Upper lobe of left lung (tissue), 6 donors: ENCODE data around the gene LINGO1. TPM values are rescaled to one million over a fixed set of nuclear protein-coding genes. Genes with fewer than 3 reads are reported as not detected.

Experiments used
- ATAC-seq, 2 donors: fragments of 200-7000 bp; cut with Tn5 transposase; one replicate each; pipeline ENCODE4 v1.9.1; 2022; ENCODE audit warnings: mild to moderate bottlenecking in 2 of 2, moderate library complexity in 2 of 2; ENCODE audit not compliant: low FRiP score in 2 of 2
- DNase-seq, 2 donors: peaks; one replicate each; pipeline ENCODE4 v3.0.0-alpha.2; 2019 to 2020
- H3K27ac ChIP-seq, 4 donors: fragments of 200-600 bp; sonication (generic); one replicate each; pipeline ENCODE4 v1.5.1; 2016 to 2019
- H3K27me3 ChIP-seq, 4 donors: fragments of 200-600 bp; sonication (generic); one replicate each; pipeline ENCODE4 v1.5.1; 2017 to 2019
- H3K36me3 ChIP-seq, 4 donors: fragments of 200-600 bp; sonication (generic); one replicate each; pipeline ENCODE4 v1.5.1; 2016 to 2019
- H3K4me1 ChIP-seq, 4 donors: fragments of 200-600 bp; sonication (generic); one replicate each; pipeline ENCODE4 v1.5.1; 2018 to 2019
- H3K4me3 ChIP-seq, 4 donors: fragments of 200-600 bp; sonication (generic); one replicate each; pipeline ENCODE4 v1.5.1; 2017 to 2019; ENCODE audit warnings: mild to moderate bottlenecking in 2 of 4, moderate library complexity in 1 of 4
- H3K9me3 ChIP-seq, 4 donors: fragments of 200-600 bp; sonication (generic); one replicate each; pipeline ENCODE4 v1.5.1; 2018 to 2019
- EP300 ChIP-seq, 4 donors: sonication (generic); formaldehyde crosslinking; IDR thresholded peaks; one replicate each; pipeline ENCODE4 v1.5.1; 2017; ENCODE audit warnings: antibody characterized with exemption in 4 of 4, control low read depth in 2 of 4
- POLR2A ChIP-seq, 4 donors: fragments of 450-650 bp; IDR thresholded peaks; one replicate each; pipeline ENCODE4 v1.5.1; 2016 to 2017; ENCODE audit warnings: antibody characterized with exemption in 4 of 4, mild to moderate bottlenecking in 2 of 4
- POLR2AphosphoS5 ChIP-seq, 2 donors: sonication (generic); formaldehyde crosslinking; IDR thresholded peaks; one replicate each; pipeline ENCODE4 v1.5.1; 2017; ENCODE audit warnings: antibody characterized with exemption in 2 of 2
- WGBS, 2 donors: methylation state at CpG; one replicate each; pipeline ENCODE4 v1.1.5; 2017 to 2018; 5-methylcytosine and 5-hydroxymethylcytosine counted together
- total RNA-seq, 6 donors: library from RNA; depleted of rRNA in 4 of 6; stranded (reverse); fragments of >200 nt in 4 of 6; gene quantifications; one replicate each; pipeline versions ENCODE4 v1.1.0 to v1.2.1, GENCODE V29; 2016 to 2021
- TF ChIP-seq, protein P1 (sequence below), 6 experiments: fragments of 450-650 bp in 4 of 6; fragments of 200-600 bp in 2 of 6; sonication (generic) in 2 of 6; IDR thresholded peaks; one replicate each; pipeline ENCODE4 v1.5.1; 2016 to 2019; ENCODE audit warnings: antibody characterized with exemption in 6 of 6
- donor health status: DM: no; HTN: no; CAD: no; lungs with moderate emphysema.
- donor health status: DM: no; HTN: yes; CAD: no; lungs with severe emphysema.

Gene LINGO1
- total RNA-seq, 6 donors from 2014 or later = 0.15 to 0.84 (median 0.43) TPM; not detected in 2

DNA sequence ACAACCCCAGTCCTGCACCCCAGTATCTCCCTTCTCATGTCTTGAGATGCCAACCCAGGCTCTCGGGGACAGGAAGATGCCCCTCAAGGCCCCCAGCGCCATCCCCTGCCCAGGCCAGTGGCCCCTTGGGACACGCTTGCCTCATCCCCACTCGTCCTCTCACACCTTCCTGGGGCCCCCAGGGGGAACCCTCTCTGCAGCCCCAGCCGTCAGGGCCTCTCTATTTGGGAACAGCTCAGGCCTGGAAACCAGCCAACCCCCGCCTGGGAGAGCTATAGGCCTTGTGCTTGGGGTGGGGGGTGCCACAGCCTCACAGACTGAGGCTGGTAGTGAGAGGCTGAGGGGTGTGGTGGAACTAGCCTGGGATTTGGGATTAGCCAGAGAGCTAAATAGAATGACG is 7.8 kb downstream of the LINGO1 start:
- peak in 1 of 2 donors; percentile 43 for DNase-seq

DNA sequence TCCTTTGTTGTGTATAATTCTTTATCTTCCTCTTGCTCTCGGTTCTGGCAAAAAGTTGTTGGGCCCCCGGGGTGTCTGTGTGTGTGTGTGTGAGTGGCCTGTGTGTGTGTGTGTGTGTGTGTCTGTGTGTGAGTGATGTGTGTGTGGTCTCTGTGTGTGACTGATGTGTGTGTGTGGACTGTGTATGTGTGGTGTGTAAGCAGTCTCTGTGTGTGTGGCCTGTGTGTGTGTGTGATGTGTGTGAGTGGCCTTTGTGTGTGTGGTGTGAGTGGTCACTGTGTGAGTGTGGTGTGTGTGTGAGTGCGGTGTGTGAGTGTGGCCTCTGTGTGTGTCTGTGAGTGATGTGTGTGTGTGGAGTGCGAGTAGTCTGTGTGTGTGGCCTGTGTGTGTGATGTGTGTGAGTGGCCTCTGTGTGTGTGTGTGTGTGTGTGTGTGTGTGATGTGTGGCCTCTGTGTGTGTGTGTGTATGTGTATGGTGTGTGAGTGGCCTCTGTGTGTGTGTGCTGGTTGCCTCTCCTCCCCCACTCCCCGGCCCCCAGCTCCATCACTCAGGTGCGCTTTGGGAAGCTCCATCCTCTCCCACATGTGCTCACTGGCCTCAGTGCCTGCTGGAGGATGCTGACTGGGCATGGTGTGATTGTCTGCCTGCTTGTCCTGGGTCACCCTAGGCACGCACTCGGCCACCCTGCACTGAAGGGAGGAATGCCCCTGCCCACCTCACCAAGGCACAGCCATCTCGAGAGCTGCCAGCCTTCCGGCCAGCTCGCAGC is 8.8 kb downstream of the LINGO1 start:
- DNase-seq = no peak
- WGBS, 2 donors = 81 to 85% methylated on average over 8 to 11 of the region's 11 CpGs

More for the DNA sequence above, 7.8 kb downstream of the LINGO1 start:
- Histone ChIP-seq H3K36me3 (no peaks in the 10 kb centered on the region), H3K4me1 (peaks cover 0 to 4% (median 2%) of the 10 kb centered on the region in 4 donors), H3K27me3 (peaks cover 0 to 3% (median 0%) of the 10 kb centered on the region in 4 donors), H3K27ac (no peak overlapping the region), H3K4me3 (no peak overlapping the region), H3K9me3 (no peaks in the 10 kb centered on the region)
- TF ChIP-seq POLR2AphosphoS5 (IDR thresholded peaks at IDR 0.05) = no peak
- TF ChIP-seq, protein P1, sequence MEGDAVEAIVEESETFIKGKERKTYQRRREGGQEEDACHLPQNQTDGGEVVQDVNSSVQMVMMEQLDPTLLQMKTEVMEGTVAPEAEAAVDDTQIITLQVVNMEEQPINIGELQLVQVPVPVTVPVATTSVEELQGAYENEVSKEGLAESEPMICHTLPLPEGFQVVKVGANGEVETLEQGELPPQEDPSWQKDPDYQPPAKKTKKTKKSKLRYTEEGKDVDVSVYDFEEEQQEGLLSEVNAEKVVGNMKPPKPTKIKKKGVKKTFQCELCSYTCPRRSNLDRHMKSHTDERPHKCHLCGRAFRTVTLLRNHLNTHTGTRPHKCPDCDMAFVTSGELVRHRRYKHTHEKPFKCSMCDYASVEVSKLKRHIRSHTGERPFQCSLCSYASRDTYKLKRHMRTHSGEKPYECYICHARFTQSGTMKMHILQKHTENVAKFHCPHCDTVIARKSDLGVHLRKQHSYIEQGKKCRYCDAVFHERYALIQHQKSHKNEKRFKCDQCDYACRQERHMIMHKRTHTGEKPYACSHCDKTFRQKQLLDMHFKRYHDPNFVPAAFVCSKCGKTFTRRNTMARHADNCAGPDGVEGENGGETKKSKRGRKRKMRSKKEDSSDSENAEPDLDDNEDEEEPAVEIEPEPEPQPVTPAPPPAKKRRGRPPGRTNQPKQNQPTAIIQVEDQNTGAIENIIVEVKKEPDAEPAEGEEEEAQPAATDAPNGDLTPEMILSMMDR (IDR thresholded peaks at IDR 0.05) = no peak
- TF ChIP-seq EP300 (IDR thresholded peaks at IDR 0.05) = no peak
- TF ChIP-seq POLR2A (IDR thresholded peaks at IDR 0.05) = no peak
- 70 to 83% methylated on average over 2 to 7 of the region's 7 CpGs for WGBS, 2 donors
- ATAC-seq = no peak

DNA sequence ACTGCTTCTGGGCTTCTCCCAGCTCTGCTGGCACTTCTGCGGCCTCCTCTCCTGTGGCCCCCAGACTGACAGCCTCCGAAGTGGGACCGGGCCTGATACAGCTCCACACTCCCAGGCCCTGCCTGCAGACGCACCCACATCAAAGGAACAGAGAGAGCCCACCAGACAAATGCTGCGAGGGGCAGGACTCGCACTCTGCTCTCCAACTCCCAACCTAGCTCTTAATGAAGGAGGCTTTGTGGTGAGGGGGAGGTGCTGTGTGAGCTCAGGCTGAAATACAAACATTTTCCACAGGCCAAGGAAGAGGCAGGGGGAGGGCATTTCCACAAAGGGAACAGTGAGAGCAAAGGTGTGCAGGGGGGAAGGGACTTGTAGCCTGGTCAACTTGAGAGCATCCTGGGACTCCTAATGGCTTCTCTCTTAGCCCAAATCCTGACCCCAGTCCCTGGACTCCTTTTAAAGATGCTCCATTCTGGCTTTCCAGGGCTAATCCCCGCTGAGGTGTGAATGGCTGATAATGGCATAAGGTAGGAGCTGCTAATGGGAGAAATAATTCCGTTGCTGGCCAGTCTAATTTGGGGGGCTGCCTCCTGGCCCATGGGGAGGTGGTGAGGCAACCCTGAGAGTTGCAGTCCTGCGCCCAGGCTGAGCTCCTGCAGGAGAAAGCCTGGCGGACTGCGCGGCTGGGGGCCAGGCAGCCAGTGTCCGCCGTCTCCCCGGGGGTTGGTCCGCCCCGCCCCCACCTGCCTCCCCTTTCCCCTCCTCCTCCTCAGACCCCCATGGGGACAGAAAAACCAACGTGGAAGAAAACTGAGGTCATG is 9.6 kb downstream of the LINGO1 start:
- no peaks in the 10 kb centered on the region for H3K9me3 ChIP-seq
- no peak for DNase-seq
- H3K36me3 ChIP-seq = no peaks in the 10 kb centered on the region
- H3K27me3 ChIP-seq = no peaks in the 10 kb centered on the region
- H3K27ac ChIP-seq = no peak overlapping the region
- TF ChIP-seq POLR2AphosphoS5 (IDR thresholded peaks at IDR 0.05) (no peak), POLR2A (IDR thresholded peaks at IDR 0.05) (no peak), EP300 (IDR thresholded peaks at IDR 0.05) (no peak)
- TF ChIP-seq, protein P1 (IDR thresholded peaks at IDR 0.05) = no peak
- H3K4me1 ChIP-seq = peaks cover 0 to 4% (median 2%) of the 10 kb centered on the region in 4 donors
- no peak overlapping the region for H3K4me3 ChIP-seq
- 70 to 72% methylated on average over 10 to 14 of the region's 18 CpGs for WGBS, 2 donors
- no peak for ATAC-seq

More for the DNA sequence above, 8.8 kb downstream of the LINGO1 start:
- H3K4me3 ChIP-seq = no peak overlapping the region
- H3K4me1 ChIP-seq = peaks cover 0 to 4% (median 2%) of the 10 kb centered on the region in 4 donors
- no peak for ATAC-seq
- no peaks in the 10 kb centered on the region for H3K36me3 ChIP-seq
- H3K27ac ChIP-seq = no peak overlapping the region
- H3K27me3 ChIP-seq = no peaks in the 10 kb centered on the region
- TF ChIP-seq EP300 (IDR thresholded peaks at IDR 0.05) = no peak
- no peak for TF ChIP-seq POLR2AphosphoS5 (IDR thresholded peaks at IDR 0.05)
- TF ChIP-seq, protein P1 (IDR thresholded peaks at IDR 0.05) = no peak
- no peak for TF ChIP-seq POLR2A (IDR thresholded peaks at IDR 0.05)
- no peaks in the 10 kb centered on the region for H3K9me3 ChIP-seq

DNA sequence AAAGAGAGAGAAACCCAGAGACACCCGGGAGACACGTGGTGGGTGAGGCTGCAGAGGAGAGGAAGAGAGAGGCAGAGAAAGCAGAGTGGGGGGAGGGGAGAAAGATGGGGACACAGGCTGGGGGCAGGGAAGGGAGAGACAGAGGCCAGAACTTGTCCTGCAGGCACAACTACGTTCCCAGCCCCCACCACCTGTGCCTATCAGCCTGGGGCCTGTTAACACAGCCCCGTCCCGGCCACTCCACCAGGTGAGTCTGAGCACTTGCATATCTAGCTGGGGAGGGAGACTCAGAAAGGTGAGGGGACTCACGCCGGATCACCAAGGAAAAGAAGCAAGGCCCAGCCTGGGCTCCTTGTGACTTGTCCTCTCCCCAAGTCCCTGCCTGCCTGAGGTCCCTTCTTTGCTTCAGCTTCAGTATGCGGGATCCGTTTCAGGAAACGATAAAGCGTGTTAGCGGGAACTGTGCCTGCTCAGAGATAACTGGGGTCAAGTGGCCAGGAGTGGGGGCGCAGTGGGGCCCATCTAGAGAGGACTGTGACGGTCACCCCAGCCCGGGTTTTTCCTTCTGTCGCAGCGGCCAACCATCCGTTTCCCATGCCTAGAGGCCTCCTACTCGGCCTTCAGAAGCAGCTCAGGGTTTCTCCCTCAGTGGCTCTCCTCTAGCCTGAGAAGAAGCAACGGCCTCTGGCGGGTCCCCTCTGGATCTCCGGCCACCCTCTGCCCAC is 10.3 kb downstream of the LINGO1 start:
- no peaks in the 10 kb centered on the region for H3K27me3 ChIP-seq

DNA sequence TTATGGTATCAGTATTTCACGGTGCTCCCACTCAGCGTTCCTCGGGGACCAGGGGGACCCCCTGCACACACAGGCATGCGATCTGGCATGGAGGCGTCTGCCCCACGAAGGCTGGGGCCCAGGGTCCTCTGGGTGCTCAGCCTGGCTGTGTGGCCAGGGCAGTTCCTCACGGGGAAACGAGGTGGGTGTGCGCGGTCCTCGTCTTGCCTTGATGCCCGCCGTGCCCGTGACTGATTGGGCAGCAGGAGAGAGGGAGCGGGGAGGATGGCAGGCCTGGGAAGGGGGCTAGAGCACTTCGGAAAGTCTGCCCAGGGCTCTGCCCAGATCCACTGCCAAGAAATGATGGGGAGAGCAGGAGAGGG is 10.9 kb downstream of the LINGO1 start:
- H3K27ac ChIP-seq = no peak overlapping the region
- H3K4me1 ChIP-seq = peaks cover 0 to 4% (median 2%) of the 10 kb centered on the region in 4 donors
- WGBS, 2 donors = 76 to 81% methylated on average over 11 to 16 of the region's 16 CpGs
- no peaks in the 10 kb centered on the region for H3K9me3 ChIP-seq
- H3K4me3 ChIP-seq = no peak overlapping the region
- DNase-seq (no peak), ATAC-seq (no peak)
- no peaks in the 10 kb centered on the region for H3K36me3 ChIP-seq
- no peaks in the 10 kb centered on the region for H3K27me3 ChIP-seq
- TF ChIP-seq EP300 (IDR thresholded peaks at IDR 0.05) = no peak
- TF ChIP-seq, protein P1 (IDR thresholded peaks at IDR 0.05) = no peak

More for the DNA sequence above, 10.3 kb downstream of the LINGO1 start:
- Histone ChIP-seq H3K4me1 (peaks cover 0 to 4% (median 2%) of the 10 kb centered on the region in 4 donors), H3K36me3 (no peaks in the 10 kb centered on the region), H3K27ac (no peak overlapping the region), H3K4me3 (no peak overlapping the region), H3K9me3 (no peaks in the 10 kb centered on the region)
- DNase-seq (no peak), ATAC-seq (no peak)
- 49 to 53% methylated on average over 16 to 21 of the region's 22 CpGs for WGBS, 2 donors
- no peak for TF ChIP-seq POLR2A (IDR thresholded peaks at IDR 0.05)
